ENCODE measurements around the gene WDR35. TPM values are rescaled to one million over a fixed set of nuclear protein-coding genes. Genes with fewer than 3 reads are reported as not detected.

The WDR35 gene
- total and polyA plus RNA-seq, 2 of the 4 experiments (the other 2 are of a cell fraction) = 3.4 to 8.1 TPM

DNA sequence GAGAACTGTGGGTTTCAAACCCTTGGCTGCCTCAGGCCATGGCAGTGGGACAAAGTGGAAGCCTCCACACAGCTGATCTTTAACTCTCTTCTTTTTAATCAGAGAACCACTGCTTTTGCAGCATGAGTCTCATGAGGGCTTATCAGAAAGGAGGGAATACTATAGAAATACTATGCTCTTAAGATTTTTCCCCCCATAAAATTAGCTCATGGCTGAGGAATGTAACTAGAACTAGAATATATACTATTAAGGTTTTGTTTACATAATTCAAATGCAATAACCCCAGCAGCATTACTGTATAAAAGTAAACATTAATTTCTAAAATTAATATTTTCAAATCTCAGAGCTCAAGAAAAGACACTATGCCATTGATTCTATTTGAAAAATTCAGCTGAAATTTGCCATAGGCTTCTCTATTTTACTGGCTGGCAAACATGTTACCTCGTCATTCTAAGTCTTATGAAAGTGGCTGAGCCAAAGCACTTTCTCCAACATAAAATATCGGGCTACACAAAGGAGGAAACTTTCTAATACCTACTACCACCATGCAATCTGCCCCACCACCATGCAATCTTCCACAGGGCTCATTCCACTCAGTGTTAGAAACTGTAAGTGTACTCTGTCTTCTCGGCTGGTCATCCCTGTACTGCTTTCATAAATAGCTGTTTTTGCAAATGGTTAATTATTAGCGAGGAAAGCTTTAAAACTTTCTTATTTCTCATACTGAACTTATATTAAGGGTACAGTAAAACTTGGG lies 42.5 kb downstream of the WDR35 start:
- dilution Hi-C loops (cut with HindIII; ENCODE audit: low sequenced_read_pairs, unreplicated experiment) (no loop called here), in situ Hi-C loops (cut with MboI; ENCODE audit: low sequenced_read_pairs) (no loop called here)
- H3K9me1 ChIP-seq (ENCODE audit: insufficient read depth, low read length) = no peaks in the 10 kb centered on the region; the same call in 1 of the 2 replicates

More for the DNA sequence above, 42.5 kb downstream of the WDR35 start:
- Histone ChIP-seq H2AK9ac (replicated peaks; ENCODE audit: low read depth, low read length, poor library complexity) (no peak overlapping the region), H2BK15ac (ENCODE audit: low read depth, low read length) (no peak overlapping the region), H3K79me1 (ENCODE audit: low read depth in 1 of 2, low read length in 2 of 2) (no peaks in the 10 kb centered on the region), H3K9ac (ENCODE audit: low read depth, low read length) (no peak overlapping the region), H3K27ac (ENCODE audit: insufficient read depth, low read length) (peak overlapping the region; percentile 70), H3K18ac (ENCODE audit: low read depth, low read length) (peak overlapping the region; percentile 88), H3K14ac (replicated peaks; ENCODE audit: low read depth, low read length) (peak overlapping the region; percentile 71; the same call in 1 of the 2 replicates), H3K23ac (ENCODE audit: low read depth, low read length) (0 out of 2 replicates have a peak overlapping the region, but pooled peaks have one; percentile 72), H3K27me3 (ENCODE audit: control insufficient read depth, insufficient read depth, low read length) (no peaks in the 10 kb centered on the region), H4K20me1 (ENCODE audit: insufficient read depth, low read length) (no peaks in the 10 kb centered on the region), H3K4me2 (ENCODE audit: low read depth, low read length) (0 out of 2 replicates have a peak overlapping the region, but pooled peaks have one; percentile 58), H3K4me1 (ENCODE audit: control insufficient read depth, insufficient read depth, low read length) (peaks cover 5% of the 10 kb centered on the region), H2AK5ac (ENCODE audit: low read depth, low read length) (no peak overlapping the region), H2AFZ (replicated peaks; ENCODE audit: low read length, poor library complexity) (no peak overlapping the region), H3K36me3 (ENCODE audit: control insufficient read depth, insufficient read depth, low read length) (peaks cover under 1% of the 10 kb centered on the region; the same call in 1 of the 2 replicates), H4K8ac (ENCODE audit: low read depth in 2 of 2, low read length in 2 of 2) (peak overlapping the region in 1 of 2 experiments; percentile 59; a peak in 1 of 4 replicates), H4K5ac (ENCODE audit: low read depth, low read length) (peak overlapping the region; percentile 63; the same call in 1 of the 2 replicates), H2BK20ac (ENCODE audit: low read depth, low read length) (peak overlapping the region; percentile 46; the same call in 1 of the 2 replicates), H3K56ac (ENCODE audit: extremely low read depth, insufficient read depth, low read length) (no peak overlapping the region), H2BK120ac (ENCODE audit: low read depth, low read length) (no peak overlapping the region), H3K4ac (ENCODE audit: low read depth, low read length) (peak overlapping the region; percentile 19; the same call in 1 of the 2 replicates), H2BK5ac (ENCODE audit: low read depth, low read length, poor library complexity, severe bottlenecking) (peak overlapping the region; percentile 58), H4K91ac (ENCODE audit: insufficient read depth, low read depth, low read length) (peak overlapping the region; percentile 48; the same call in 1 of the 2 replicates), H3K9me3 (ENCODE audit: control insufficient read depth, insufficient read depth, low read length) (no peaks in the 10 kb centered on the region), H3K4me3 (ENCODE audit: insufficient read depth, low read depth, low read length) (no peak overlapping the region)
- intact Hi-C loops (cut with micrococcal nuclease) = loop anchor here (5.0 kb wide), 1 partner anchor 1170 kb away; no protein-coding TSS in a partner anchor
- WGBS, 2 experiments (ENCODE audit: extremely low coverage in 2 of 2, insufficient read length in 1 of 2) = no CpG with 5 or more reads among the region's 4 CpGs
- TF ChIP-seq BHLHE40 (IDR thresholded peaks at IDR 0.05; ENCODE audit: low read depth, low read length) = no peak
- DNase-seq = peak; percentile 51
- peak; percentile 74 for ATAC-seq (ENCODE audit: low read depth)
- ChIA-PET CTCF (interaction anchor here (0.7 to 1.3 kb wide), 2 partner anchors 9 to 18 kb away, joined by 3 to 4 read pairs; no protein-coding TSS in a partner anchor), POLR2A (ENCODE audit: unreplicated experiment) (interaction anchor here (0.6 kb wide), 1 partner anchor 8 kb away, joined by 3 read pairs; no protein-coding TSS in a partner anchor)
- no TSS peak for BruUV-seq (replicated peaks)
